HG03095 (cell line): ENCODE results near the gene KAZN.
"Not testable (repeated sequence)": the region's sequence is repeated elsewhere in the genome, so short reads cannot be mapped to it uniquely, and the experiment has no call there.

Experiments used
- ATAC-seq: cut with Tn5 transposase; IDR thresholded peaks from one replicate; pipeline ENCODE4 v1.9.1; 2021; ENCODE audit warnings: moderate library complexity; ENCODE audit not compliant: unreplicated experiment

Gene KAZN

GRCh38 chr1:14598498-14599182, at the start of gene KAZN:
KAZN (plus strand) TSS chr1:14598685.
- no peak for ATAC-seq

DNA sequence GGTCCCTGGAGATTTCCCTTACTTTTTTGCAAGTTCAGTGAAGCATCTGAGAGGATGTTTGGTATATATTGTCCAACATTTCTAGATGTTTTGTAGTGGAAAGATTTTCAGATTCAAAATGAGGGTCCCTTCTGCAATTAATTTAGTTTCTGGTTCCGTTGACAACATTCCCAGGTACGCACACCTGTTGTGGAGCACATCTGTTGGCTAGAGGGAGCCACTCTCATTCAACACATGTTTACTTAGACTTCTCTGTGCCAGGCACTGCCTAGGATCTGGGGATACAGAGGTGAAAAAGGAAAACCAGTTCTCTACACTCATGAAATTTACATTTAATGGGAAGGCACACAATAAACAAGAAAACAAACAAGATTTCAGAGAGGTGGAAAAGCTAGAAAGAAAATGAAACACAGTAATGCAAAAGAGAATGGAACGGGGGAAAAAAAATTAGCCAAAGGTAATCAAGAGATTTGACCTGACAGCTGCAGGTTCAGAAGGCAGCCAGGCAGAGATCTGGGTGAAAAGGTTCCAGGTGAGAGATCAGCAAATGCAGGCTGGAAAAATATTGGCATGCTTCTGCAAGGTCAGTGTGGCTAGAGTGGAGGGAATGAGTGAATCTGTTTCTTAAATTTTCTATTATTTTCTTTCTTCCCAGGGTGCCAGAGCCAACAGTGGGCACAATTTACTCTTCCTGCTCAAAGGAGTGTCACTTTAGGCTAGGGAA, 48.4 kb upstream of the KAZN start:
- no peak for ATAC-seq

DNA sequence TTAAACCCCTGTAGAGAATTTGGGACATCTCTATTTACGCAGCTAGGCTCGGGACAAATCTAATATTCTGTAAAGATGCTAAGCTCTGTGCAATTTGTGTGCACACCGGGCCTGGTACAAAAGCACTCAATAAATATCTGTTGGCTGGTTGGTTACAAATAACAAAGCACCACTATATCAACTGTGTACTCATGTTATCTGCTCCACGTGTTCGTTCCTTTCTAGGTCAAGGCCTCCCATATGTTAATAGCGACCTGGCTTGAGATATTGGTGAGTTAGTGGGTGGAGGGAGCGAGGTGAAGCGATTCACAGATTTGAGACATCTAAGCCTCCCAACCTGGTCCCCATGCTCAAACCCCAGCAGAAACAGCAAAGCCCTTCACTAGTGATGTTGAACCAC, 47.1 kb upstream of the KAZN start:
- ATAC-seq = no peak

DNA sequence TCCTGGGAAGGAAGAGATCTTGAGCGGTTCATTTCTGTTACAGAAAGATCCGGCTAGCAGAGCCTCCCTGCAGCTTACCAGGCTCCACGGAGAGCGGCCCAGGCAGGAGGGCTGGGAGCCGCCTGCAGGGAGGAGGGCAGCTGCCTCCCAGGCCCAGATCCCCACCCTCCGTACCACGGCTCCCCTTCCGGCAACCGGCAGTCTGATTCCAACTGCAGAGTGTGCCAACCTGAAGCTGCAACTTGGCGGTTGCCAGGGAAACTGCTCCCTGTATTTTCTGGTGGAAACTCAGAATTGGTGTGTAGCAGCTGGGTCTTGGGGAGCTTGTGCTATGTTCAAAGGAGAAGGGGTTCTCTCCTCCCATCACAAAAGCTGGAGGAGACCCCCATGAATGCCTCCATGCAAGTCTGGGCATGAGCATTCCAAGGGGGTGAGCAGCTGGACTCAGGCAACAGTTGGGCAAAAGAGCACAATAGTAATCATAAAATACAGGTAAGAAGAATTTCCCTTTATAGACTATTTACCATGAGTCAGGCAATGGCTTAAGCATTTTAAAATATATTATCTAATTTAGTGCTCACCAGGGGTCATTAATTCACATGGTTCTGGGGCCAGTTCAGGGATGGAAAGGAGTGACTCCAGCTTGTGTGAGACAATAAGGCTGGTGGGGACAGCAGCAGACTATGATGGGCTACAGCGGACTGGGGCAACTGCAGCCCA, 46.1 kb upstream of the KAZN start:
- no peak for ATAC-seq

DNA sequence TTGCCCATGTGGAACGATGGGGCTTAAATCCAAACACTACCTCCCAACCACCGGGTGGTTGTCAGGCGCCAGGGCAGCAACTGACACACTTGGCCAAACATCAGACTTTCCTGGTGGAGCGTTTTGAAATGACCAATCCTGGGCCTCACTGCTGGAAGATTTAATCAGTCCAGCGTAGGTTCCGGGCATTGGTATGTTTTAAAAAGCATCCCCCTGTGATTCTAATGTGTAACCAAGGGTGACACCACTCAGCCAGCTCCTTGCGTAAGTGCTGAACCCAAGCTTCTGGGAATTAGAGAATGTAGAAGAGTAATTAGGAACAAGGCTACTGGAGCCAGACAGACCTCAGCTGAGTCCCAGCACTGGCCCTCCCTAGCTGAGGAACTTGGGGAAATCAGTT, 44.8 kb upstream of the KAZN start:
- ATAC-seq = no peak

GRCh38 chr1:14555091-14555490, 43.4 kb upstream of the KAZN start:
- no peak for ATAC-seq

DNA sequence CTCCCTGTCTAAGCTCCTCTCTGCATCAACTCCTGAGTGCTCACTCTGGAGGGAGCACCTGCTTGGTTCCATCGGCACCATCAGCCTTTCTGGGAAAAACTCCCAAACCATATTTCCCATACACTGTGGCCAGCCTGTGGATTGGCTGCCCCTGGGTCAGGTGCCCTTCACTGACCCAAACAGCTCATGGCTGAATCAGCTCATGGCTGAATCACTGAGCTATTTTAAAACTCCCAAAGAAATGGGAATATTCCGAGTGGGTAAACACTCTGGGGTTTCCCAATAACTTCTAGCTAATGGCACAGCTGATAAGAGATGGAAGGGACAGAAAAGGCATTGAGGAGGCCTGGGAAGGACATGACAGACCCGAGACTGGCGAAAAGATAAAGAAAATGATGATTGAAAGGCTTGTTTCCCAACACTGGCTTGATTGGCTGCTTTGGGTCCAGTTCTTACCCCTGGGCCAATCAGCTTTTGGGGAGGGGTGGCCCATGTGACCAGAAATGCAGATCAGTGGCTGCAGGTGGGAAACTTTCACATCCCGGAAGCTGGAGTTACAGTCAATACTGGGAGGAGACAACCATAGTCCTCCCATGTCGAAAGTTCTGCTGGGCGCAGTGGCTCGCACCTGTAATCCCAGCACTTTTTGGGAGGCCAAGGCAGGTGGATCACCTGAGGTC, 37.3 kb upstream of the KAZN start:
- no peak for ATAC-seq

- no peak for ATAC-seq
These were observed 33.4 kb upstream of the KAZN start for GRCh38 chr1:14565090-14565489.

GRCh38 chr1:14567056-14567455, 31.4 kb upstream of the KAZN start:
- ATAC-seq = no peak

DNA sequence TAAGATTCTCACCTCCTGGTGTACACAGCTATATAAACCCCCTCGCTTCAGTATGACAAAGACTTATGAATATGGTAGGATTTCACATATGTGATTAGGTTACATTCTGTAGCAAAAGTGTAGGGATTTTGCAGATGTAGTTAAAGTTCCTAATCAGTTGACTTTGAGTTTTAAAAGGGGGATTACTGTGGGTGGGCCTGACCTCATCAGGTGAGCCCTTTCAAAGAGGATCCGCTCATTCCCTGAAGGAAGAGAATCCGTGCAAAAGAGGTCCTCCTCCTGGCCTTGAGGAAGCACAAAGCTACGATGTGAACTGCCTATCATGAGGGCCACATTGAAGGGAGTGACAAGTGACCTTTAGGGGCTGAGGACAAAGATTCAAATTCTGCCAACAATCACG, 30.6 kb upstream of the KAZN start:
- ATAC-seq = no peak

DNA sequence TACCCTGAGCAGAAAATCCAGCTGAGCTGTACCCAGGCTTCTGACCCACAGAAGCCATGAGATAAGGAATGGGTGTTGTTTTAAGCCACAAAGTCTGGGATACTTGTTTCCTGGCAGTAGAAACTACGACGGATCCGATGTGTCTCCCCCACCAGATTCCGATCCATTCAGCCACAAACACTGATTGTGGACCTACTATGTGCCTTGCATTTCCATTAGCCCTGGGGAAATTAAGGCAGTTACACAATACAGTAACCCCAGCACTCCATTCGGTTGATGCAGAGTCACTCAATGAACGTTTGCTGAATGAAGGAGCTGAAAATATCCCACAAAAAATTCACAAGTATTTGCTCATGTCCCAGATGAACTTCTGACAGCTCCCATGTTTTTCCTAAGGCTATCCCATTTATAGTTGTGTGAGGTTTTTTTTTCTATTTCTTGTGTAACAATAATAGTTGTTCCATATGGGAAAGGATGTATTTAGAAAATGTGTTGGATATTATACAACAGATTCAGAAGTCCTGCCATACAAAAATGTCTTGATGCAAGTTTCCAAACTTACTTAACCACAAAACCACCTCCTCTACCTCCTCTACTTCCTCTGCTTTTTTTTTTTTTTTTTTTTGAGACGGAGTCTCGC, 29.6 kb upstream of the KAZN start:
- ATAC-seq = no peak

DNA sequence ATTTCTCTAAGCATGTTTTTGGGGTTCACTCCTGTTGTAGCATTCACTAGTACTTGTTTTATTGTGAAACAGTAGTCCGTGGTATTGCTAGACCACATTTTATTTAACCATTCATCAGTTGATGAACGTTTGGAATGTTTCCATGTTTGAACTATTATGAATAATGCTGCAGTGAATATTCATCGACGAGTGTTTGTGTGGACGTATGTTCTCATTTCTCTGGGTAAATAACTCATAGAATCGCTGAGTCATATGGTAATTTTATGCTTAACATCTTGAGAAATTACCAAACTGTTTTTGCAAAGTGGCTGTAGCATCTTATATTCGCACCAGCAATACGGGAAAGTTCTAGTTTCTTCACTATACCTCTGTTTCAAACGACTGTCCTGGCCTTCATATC, 28.0 kb upstream of the KAZN start:
- ATAC-seq = no peak

DNA sequence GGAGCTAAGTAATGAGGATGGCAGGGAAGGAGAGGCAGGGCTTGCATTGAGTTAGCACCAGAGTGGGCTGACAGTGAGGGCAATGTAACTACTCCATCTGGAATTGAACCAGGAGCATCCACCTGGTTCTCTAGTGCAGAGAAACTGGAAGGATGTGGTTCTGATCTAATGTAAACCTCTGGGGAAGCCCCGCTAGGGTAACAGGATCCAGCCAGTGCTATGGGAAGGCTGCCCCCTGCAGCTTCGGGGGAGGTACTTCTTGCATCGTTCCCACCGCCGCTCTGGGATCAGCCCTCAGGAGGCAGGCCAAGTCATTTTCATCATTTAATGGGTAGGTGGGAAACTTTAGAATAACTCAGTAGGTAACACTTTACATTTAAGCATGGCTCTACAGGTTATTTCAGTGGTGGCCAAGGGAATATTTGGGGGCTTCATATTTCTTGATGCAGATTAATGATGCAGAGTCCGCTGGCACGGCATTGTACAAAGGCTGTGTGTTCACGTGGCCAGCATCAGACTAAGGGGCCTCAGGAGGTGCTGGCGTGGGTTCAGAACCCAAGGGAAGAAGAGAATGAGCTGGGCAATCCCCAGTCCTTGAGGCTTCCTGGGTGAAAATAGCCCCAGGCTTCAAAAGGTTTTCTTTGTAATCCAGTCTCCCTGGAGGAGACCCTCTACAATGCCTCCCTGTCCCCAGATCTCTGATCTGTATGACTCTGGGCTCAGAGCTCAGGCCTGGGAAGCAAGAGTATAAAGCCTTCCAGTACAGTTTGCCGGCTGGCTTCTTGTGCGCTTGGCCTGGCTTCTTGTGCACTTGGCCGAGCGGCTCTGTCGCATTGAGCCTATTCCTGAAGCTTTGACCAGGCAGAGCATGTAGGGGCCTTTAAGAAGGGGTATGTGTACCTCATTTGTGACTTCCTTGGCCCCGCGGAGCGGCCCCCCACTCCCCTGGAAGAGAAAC, 26.4 kb upstream of the KAZN start:
- no peak for ATAC-seq

- ATAC-seq = no peak
These were observed 25.6 kb upstream of the KAZN start for GRCh38 chr1:14572861-14573260.

DNA sequence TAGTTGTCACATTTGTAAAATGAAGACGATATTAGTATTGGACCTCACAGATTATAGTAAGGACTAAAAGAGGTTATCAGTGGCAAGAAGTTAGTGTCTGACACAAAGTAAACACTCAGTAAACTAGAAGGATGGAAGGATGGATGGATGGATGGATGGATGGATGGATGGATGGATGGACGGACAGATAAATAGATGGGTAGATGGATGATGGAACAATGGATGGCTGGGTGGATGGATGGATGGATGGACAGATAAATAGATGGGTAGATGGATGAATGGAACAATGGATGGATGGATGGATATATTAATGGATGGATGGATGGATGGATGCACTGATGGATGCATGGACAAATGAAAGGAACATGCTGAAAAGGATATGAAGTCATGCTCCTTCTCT, 22.3 kb upstream of the KAZN start:
- no peak for ATAC-seq

DNA sequence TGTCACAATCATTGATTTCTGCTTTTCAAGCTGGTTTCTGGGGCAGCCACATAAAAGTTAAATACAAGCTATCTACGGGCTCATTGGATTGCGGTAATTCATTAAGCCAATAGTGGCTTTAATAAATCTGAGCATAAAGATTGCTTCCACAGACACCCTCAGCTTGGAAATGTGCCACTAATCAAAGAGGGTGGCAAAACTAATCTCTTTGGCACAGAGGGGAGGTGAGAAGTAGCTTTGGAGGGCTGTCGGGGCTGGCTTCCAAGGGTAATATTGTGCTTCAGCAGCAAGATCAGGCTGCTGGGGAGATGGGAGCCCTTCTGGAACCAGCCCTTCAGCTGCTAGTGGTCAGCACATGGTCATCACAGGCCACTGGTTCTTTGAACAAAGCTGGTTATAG, 21.2 kb upstream of the KAZN start:
- no peak for ATAC-seq

DNA sequence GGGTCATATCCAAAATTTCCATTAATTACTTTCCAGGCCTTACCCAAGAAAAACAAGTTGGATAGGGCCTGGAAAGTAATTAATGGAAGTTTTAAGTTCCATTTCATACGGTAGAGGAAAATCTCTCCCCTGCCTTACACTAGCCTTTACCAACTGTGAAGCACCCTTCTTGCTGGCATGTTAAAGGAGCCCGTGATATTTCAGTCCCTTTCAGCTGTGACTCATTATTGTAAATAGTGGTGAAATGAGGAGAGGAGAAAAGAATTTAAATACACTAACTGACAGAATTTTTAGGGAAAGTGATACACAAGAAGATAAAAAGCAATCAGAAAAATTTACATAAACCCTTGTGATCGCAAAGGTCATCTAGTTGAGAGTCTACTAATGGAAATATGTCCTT, 20.3 kb upstream of the KAZN start:
- ATAC-seq = no peak

DNA sequence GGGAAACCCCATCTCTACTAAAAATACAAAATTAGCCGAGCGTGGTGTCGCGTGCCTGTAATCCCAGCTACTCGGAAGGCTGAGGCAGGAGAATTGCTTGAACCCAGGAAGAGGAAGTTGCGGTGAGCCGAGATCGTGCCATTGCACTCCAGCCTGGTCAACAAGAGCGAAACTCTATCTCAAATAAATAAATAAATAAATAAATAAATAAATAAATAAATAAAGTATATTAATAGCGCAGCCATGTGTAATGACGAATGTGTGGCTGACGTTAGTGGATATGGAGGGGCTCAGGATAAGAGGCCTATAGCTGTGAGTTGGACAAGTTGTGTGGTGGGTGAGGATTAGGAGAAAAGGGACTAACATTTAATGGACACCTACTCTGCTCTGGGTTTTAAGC, 18.2 kb upstream of the KAZN start:
- not testable (repeated sequence) for ATAC-seq

- no peak for ATAC-seq
These were observed 17.5 kb upstream of the KAZN start for GRCh38 chr1:14580986-14581385.

- no peak for ATAC-seq
These were observed 14.7 kb upstream of the KAZN start for GRCh38 chr1:14583788-14584187.
